ENCODE measurements around the gene GRM4. TPM values are rescaled to one million over a fixed set of nuclear protein-coding genes. Genes with fewer than 3 reads are reported as not detected.
A peak's percentile ranks its signal among the peaks of the same experiment; 100 is the strongest.

The GRM4 gene
- total and polyA plus RNA-seq, 10 donors: 0.02 to 0.26 (median 0.09) TPM; not detected in 3

GRCh38 chr6:34150766-34151165, 4.9 kb upstream of the GRM4 start:
- no peaks in the 10 kb centered on the region for H3K36me3 ChIP-seq
- no peak overlapping the region for H3K27ac ChIP-seq
- intact Hi-C loops (cut with DNase I; ENCODE audit: low total_unique reads): loop anchor here (5.0 kb wide), 2 partner anchors 93 to 378 kb away; no protein-coding TSS in a partner anchor
- H3K4me3 ChIP-seq: no peak overlapping the region
- DNase-seq: peak; percentile 40
- WGBS, 5 donors: 41 to 54% (median 43%) methylated on average over 8 of the region's 8 CpGs
- H3K4me1 ChIP-seq: peaks cover 0 to 19% (median 13%) of the 10 kb centered on the region in 6 donors
- H3K27me3 ChIP-seq (replicated peaks in 1 of 7): peaks cover 4 to 93% (median 55%) of the 10 kb centered on the region in 7 donors
- TF ChIP-seq POLR2A (IDR thresholded peaks at IDR 0.05) (no peak), POLR2AphosphoS5 (IDR thresholded peaks at IDR 0.05) (no peak), CTCF (IDR thresholded peaks at IDR 0.05 in 8 of 11, conservative IDR thresholded peaks at IDR 0.05 in 3 of 11) (no peak)
- H3K9me3 ChIP-seq: no peaks in the 10 kb centered on the region

GRCh38 chr6:34149831-34150400, 4.0 kb upstream of the GRM4 start:
- peak; percentile 22 for DNase-seq
- Histone ChIP-seq H3K36me3 (no peaks in the 10 kb centered on the region), H3K27me3 (replicated peaks in 1 of 7) (peaks cover 4 to 93% (median 62%) of the 10 kb centered on the region in 7 donors), H3K4me1 (peaks cover 0 to 24% (median 20%) of the 10 kb centered on the region in 6 donors), H3K4me3 (no peak overlapping the region), H3K27ac (no peak overlapping the region), H3K9me3 (no peaks in the 10 kb centered on the region)
- intact Hi-C loops (cut with DNase I; ENCODE audit: low total_unique reads): loop anchor here (5.0 kb wide), 2 partner anchors 93 to 378 kb away; no protein-coding TSS in a partner anchor
- TF ChIP-seq POLR2AphosphoS5 (IDR thresholded peaks at IDR 0.05) (no peak), CTCF (IDR thresholded peaks at IDR 0.05 in 8 of 11, conservative IDR thresholded peaks at IDR 0.05 in 3 of 11) (no peak), POLR2A (IDR thresholded peaks at IDR 0.05) (no peak)
- 82 to 90% (median 85%) methylated on average over 4 of the region's 4 CpGs for WGBS, 5 donors

- intact Hi-C loops (cut with DNase I; ENCODE audit: low total_unique reads): no loop called here
- no peaks in the 10 kb centered on the region for H3K36me3 ChIP-seq
- H3K4me1 ChIP-seq: peaks cover 5 to 24% (median 20%) of the 10 kb centered on the region in 6 donors
- WGBS, 5 donors: 43 to 62% (median 52%) methylated on average over 5 of the region's 5 CpGs
- no peaks in the 10 kb centered on the region for H3K9me3 ChIP-seq
- H3K27ac ChIP-seq: no peak overlapping the region
- peaks cover 4 to 93% (median 62%) of the 10 kb centered on the region in 7 donors for H3K27me3 ChIP-seq (replicated peaks in 1 of 7)
- DNase-seq: peak; percentile 42
- TF ChIP-seq POLR2A (IDR thresholded peaks at IDR 0.05) (no peak), CTCF (IDR thresholded peaks at IDR 0.05 in 8 of 11, conservative IDR thresholded peaks at IDR 0.05 in 3 of 11) (no peak), POLR2AphosphoS5 (IDR thresholded peaks at IDR 0.05) (no peak)
- H3K4me3 ChIP-seq: no peak overlapping the region
Observed at GRCh38 chr6:34149452-34149810, 3.5 kb upstream of the GRM4 start.

- H3K4me3 ChIP-seq: no peak overlapping the region
- no peak for DNase-seq
- WGBS, 5 donors: 58 to 81% (median 72%) methylated on average over 8 of the region's 8 CpGs
- H3K27me3 ChIP-seq (replicated peaks in 1 of 7): peaks cover 2 to 93% (median 62%) of the 10 kb centered on the region in 7 donors
- no peaks in the 10 kb centered on the region for H3K36me3 ChIP-seq
- intact Hi-C loops (cut with DNase I; ENCODE audit: low total_unique reads): no loop called here
- H3K4me1 ChIP-seq: peaks cover 11 to 24% (median 21%) of the 10 kb centered on the region in 6 donors
- no peak overlapping the region for H3K27ac ChIP-seq
- H3K9me3 ChIP-seq: no peaks in the 10 kb centered on the region
- TF ChIP-seq CTCF (IDR thresholded peaks at IDR 0.05 in 8 of 11, conservative IDR thresholded peaks at IDR 0.05 in 3 of 11) (no peak), POLR2AphosphoS5 (IDR thresholded peaks at IDR 0.05) (no peak), POLR2A (IDR thresholded peaks at IDR 0.05) (no peak)
Observed at GRCh38 chr6:34148631-34149451, 3.0 kb upstream of the GRM4 start.
